WTC11 (cell line): ENCODE results near the gene ADH5. TPM values are rescaled to one million over a fixed set of nuclear protein-coding genes. Genes with fewer than 3 reads are reported as not detected.
"Not testable (repeated sequence)": the region's sequence is repeated elsewhere in the genome, so short reads cannot be mapped to it uniquely, and the experiment has no call there.

ENCODE experiments used
- ATAC-seq: fragments of 200-7000 bp; cut with Tn5 transposase; 2 replicates; pipeline ENCODE4 v1.10.0; 2021; ENCODE audit warnings: mild to moderate bottlenecking, moderate library complexity
- CTCF ChIA-PET: fragments of 300-600 bp; sonication (Branson Sonifier 250); formaldehyde crosslinking; loops from one replicate; lab custom pipeline; 2021; ENCODE audit warnings: antibody characterized with exemption; lab: Charles Lee
- POLR2A ChIA-PET: fragments of 350-600 bp; sonication (Branson Sonifier 250); formaldehyde crosslinking; loops from one replicate; lab custom pipeline; 2021; ENCODE audit warnings: antibody characterized with exemption; lab: Charles Lee
- DNase-seq: peaks from one replicate; pipeline ENCODE4 v3.0.0; 2021; ENCODE audit warnings: low spot score
- H3K27ac Mint-ChIP-seq: 2 replicates; pipeline ENCODE4 v1.8.0; 2021; ENCODE audit warnings: mixed read lengths
- H3K27me3 Mint-ChIP-seq: 2 replicates; pipeline ENCODE4 v1.8.0; 2021; ENCODE audit warnings: low read depth, mild to moderate bottlenecking, moderate library complexity, mixed read lengths
- H3K36me3 Mint-ChIP-seq: 2 replicates; pipeline ENCODE4 v1.8.0; 2021; ENCODE audit warnings: mixed read lengths
- H3K4me1 Mint-ChIP-seq: 2 replicates; pipeline ENCODE4 v1.8.0; 2022; ENCODE audit warnings: mixed read lengths
- H3K4me3 Mint-ChIP-seq: 2 replicates; pipeline ENCODE4 v1.8.0; 2021; ENCODE audit warnings: mild to moderate bottlenecking, moderate library complexity, mixed read lengths
- H3K9me3 Mint-ChIP-seq: 2 replicates; pipeline ENCODE4 v1.8.0; 2021; ENCODE audit warnings: mixed read lengths
- CREB1 ChIP-seq: sonication (generic); formaldehyde crosslinking; IDR thresholded peaks from 2 replicates; pipeline ENCODE4 v1.8.0; 2023; ENCODE audit warnings: mild to moderate bottlenecking, missing genetic modification reagents
- ELF4 ChIP-seq: sonication (generic); formaldehyde crosslinking; IDR thresholded peaks from 2 replicates; pipeline ENCODE4 v1.8.1; 2022; ENCODE audit warnings: low read depth, mild to moderate bottlenecking, moderate library complexity, missing genetic modification reagents
- FOXP1 ChIP-seq: sonication (generic); formaldehyde crosslinking; IDR thresholded peaks from 2 replicates; pipeline ENCODE4 v1.8.0; 2022; ENCODE audit warnings: missing genetic modification reagents, mild to moderate bottlenecking, moderate library complexity, borderline replicate concordance
- IRF2 ChIP-seq: sonication (generic); formaldehyde crosslinking; IDR thresholded peaks from 2 replicates; pipeline ENCODE4 v1.8.0; 2022; ENCODE audit warnings: low read depth, missing genetic modification reagents, borderline replicate concordance
- JAZF1 ChIP-seq: fragments of 250-450 bp; sonication (Bioruptor Pico); IDR thresholded peaks from 2 replicates; pipeline ENCODE4 v1.9.0; 2021; ENCODE audit warnings: moderate library complexity, mild to moderate bottlenecking, inconsistent platforms
- NFE2L1 ChIP-seq: sonication (generic); formaldehyde crosslinking; IDR thresholded peaks from 2 replicates; pipeline ENCODE4 v1.8.1; 2023; ENCODE audit warnings: missing genetic modification reagents
- NFYB ChIP-seq: sonication (generic); formaldehyde crosslinking; conservative IDR thresholded peaks from 2 replicates; pipeline ENCODE4 v1.8.0; 2022; ENCODE audit warnings: low read depth, missing genetic modification reagents
- NR1H2 ChIP-seq: sonication (generic); formaldehyde crosslinking; IDR thresholded peaks from 2 replicates; pipeline ENCODE4 v1.9.0; 2021; ENCODE audit warnings: mild to moderate bottlenecking, moderate library complexity, missing genetic modification reagents
- NR2C2 ChIP-seq: sonication (generic); formaldehyde crosslinking; IDR thresholded peaks from 2 replicates; pipeline ENCODE4 v1.8.0; 2022; ENCODE audit warnings: mild to moderate bottlenecking, missing genetic modification reagents
- PRRX2 ChIP-seq: fragments of 250-450 bp; sonication (Bioruptor Pico); IDR thresholded peaks from 2 replicates; pipeline ENCODE4 v1.8.0; 2021; ENCODE audit warnings: mild to moderate bottlenecking
- RELA ChIP-seq: sonication (generic); formaldehyde crosslinking; IDR thresholded peaks from 2 replicates; pipeline ENCODE4 v1.8.1; 2022; ENCODE audit warnings: missing genetic modification reagents, mild to moderate bottlenecking, borderline replicate concordance
- TEAD1 ChIP-seq: sonication (generic); formaldehyde crosslinking; IDR thresholded peaks from 2 replicates; pipeline ENCODE4 v1.8.0; 2022; ENCODE audit warnings: mild to moderate bottlenecking, missing genetic modification reagents
- ZNF121 ChIP-seq: sonication (generic); formaldehyde crosslinking; IDR thresholded peaks from 2 replicates; pipeline ENCODE4 v1.8.0; 2023; ENCODE audit warnings: missing genetic modification reagents
- total RNA-seq: library from RNA; stranded (reverse); gene quantifications from 3 replicates; pipeline ENCODE4 v1.2.3, GENCODE V29; 2021
- TF ChIP-seq, protein P1 (sequence below): fragments of 250-450 bp; sonication (Bioruptor Pico); IDR thresholded peaks from 2 replicates; pipeline ENCODE4 v1.9.0; 2021; ENCODE audit warnings: mild to moderate bottlenecking
- TF ChIP-seq, protein P2 (sequence below): sonication (generic); formaldehyde crosslinking; IDR thresholded peaks from 2 replicates; pipeline ENCODE4 v1.8.0; 2022; ENCODE audit warnings: mild to moderate bottlenecking, missing genetic modification reagents
- TF ChIP-seq, protein P3 (sequence below): sonication (generic); formaldehyde crosslinking; IDR thresholded peaks from 2 replicates; pipeline ENCODE4 v1.8.0; 2023; ENCODE audit warnings: missing genetic modification reagents, mild to moderate bottlenecking, borderline replicate concordance

ADH5 gene
- total RNA-seq, 1 experiment from 2014 or later = 244 TPM

DNA sequence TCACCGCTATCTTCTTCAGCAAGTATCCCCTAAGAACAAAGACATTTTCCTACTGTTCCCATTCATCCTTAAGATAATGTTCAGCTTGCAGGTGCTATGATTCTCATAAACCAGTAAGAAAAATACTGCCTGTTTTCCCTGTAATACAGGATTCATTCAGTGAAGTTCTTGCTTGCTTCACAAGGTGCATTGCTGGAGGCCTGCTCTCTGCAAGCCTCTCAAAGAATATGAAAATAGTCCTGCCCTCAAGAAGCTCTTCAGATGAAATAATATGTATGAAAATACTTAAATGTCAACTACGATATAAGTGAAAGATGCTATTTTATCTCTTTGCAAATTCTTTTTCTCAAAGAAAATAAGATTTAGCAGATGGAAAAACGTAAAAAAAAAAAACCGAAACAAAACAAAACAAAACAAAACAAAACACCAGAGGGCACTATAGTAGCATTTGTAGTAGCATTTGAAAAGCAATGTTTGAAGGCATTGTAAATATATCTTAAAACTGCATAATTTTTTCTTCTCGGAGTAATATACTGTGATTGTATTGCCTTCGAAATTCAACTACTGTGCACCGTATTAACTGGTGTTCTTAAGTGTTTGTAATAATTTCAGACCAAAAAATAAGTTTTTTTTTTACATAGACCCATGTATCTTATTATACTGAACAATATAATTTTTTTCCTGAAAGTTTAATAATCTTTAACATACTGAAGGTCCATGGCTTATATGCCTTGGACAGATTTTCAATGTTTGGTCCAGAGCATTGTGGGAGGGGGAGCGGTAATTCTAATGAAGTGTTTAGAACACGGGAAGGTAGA, 29.5 kb upstream of the ADH5 start (continued):
- TF ChIP-seq IRF2 (CRISPR knock-in tag) (no peak), NR1H2 (CRISPR knock-in tag) (no peak), NR2C2 (CRISPR knock-in tag) (no peak), RELA (CRISPR knock-in tag) (no peak), TEAD1 (CRISPR knock-in tag) (no peak), NFE2L1 (CRISPR knock-in tag) (no peak)
- TF ChIP-seq, protein P1, sequence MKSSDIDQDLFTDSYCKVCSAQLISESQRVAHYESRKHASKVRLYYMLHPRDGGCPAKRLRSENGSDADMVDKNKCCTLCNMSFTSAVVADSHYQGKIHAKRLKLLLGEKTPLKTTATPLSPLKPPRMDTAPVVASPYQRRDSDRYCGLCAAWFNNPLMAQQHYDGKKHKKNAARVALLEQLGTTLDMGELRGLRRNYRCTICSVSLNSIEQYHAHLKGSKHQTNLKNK (CRISPR knock-in tag) = no peak

DNA sequence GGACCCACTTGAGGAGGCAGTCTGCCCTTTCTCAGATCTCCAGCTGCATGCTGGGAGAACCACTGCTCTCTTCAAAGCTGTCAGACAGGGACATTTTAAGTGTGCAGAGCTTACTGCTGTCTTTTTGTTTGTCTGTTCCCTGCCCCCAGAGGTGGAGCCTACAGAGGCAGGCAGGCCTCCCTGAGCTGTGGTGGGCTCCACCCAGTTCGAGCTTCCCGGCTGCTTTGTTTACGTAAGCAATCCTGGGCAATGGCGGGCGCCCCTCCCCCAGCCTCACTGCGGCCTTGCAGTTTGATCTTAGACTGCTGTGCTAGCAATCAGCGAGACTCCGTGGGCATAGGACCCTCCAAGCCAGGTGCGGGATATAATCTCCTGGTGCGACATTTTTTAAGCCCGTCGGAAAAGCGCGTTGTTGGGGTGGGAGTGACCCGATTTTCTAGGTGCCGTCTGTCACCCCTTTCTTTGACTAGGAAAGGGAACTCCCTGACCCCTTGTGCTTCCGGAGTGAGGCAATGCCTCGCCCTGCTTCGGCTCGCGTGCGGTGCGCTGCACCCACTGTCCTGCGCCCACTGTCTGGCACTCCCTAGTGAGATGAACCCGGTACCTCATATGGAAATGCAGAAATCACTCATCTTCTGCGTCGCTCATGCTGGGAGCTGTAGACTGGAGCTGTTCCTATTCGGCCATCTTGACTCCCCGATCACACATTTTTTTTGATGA, 28.7 kb upstream of the ADH5 start:
- CTCF ChIA-PET, H3K4me3 Mint-ChIP-seq, DNase-seq, ATAC-seq, H3K27ac Mint-ChIP-seq, POLR2A ChIA-PET, H3K27me3 Mint-ChIP-seq: not testable (repeated sequence)
- H3K4me1 Mint-ChIP-seq = peaks cover 13% of the 10 kb centered on the region
- peaks cover 16% of the 10 kb centered on the region for H3K36me3 Mint-ChIP-seq
- H3K9me3 Mint-ChIP-seq = peaks cover 21% of the 10 kb centered on the region

DNA sequence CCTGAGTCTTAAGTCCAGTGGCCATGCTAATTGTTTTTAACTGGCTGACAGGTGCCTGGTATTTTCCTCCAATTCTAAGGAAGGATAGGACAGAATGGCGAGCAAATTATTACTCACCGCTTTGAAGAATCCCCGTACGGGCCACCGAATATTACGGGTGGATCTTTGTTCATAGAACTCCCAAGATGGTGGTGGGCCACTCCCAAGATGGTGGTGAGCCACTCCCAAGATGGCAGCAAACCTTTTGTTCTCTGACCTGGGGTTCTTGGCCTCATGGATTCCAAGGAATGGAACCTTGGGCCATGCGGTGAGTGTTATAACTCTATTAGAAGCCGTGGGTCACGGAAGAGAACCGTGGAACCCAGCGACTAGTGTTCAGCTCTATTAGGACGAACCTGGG, 20.7 kb upstream of the ADH5 start:
- H3K4me3 Mint-ChIP-seq, CTCF ChIA-PET, ATAC-seq, DNase-seq, H3K27me3 Mint-ChIP-seq, H3K4me1 Mint-ChIP-seq, POLR2A ChIA-PET, H3K27ac Mint-ChIP-seq, H3K36me3 Mint-ChIP-seq: not testable (repeated sequence)
- peaks cover 12% of the 10 kb centered on the region for H3K9me3 Mint-ChIP-seq

DNA sequence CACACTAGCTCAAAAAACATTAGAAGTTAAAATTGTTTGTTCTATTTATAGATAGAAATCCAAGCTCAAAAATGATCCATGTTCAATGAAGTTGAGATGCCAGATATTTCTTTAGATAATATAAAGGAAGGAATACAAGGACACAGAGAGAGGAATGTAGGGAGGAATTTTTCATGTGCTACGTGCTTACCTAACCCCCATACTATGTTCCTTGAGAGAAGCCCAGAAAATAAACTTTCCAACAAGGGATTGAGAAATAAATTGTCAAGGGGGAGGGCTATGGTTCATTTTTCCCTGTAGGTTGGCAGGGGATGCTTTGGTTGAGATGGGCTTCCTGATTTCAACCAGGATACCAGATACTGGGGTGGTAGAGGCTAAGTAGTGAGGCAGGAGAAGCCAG, 15.6 kb upstream of the ADH5 start:
- no peaks in the 10 kb centered on the region; the same call in 1 of the 2 replicates for H3K27me3 Mint-ChIP-seq
- TF ChIP-seq FOXP1 (CRISPR knock-in tag) (no peak), JAZF1 (CRISPR knock-in tag) (no peak), PRRX2 (CRISPR knock-in tag) (no peak), CREB1 (CRISPR knock-in tag) (no peak), NFYB (CRISPR knock-in tag) (no peak), ZNF121 (CRISPR knock-in tag) (no peak), ELF4 (CRISPR knock-in tag) (no peak)
- TF ChIP-seq, protein P2, sequence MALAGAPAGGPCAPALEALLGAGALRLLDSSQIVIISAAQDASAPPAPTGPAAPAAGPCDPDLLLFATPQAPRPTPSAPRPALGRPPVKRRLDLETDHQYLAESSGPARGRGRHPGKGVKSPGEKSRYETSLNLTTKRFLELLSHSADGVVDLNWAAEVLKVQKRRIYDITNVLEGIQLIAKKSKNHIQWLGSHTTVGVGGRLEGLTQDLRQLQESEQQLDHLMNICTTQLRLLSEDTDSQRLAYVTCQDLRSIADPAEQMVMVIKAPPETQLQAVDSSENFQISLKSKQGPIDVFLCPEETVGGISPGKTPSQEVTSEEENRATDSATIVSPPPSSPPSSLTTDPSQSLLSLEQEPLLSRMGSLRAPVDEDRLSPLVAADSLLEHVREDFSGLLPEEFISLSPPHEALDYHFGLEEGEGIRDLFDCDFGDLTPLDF (CRISPR knock-in tag) = no peak
- TF ChIP-seq, protein P3, sequence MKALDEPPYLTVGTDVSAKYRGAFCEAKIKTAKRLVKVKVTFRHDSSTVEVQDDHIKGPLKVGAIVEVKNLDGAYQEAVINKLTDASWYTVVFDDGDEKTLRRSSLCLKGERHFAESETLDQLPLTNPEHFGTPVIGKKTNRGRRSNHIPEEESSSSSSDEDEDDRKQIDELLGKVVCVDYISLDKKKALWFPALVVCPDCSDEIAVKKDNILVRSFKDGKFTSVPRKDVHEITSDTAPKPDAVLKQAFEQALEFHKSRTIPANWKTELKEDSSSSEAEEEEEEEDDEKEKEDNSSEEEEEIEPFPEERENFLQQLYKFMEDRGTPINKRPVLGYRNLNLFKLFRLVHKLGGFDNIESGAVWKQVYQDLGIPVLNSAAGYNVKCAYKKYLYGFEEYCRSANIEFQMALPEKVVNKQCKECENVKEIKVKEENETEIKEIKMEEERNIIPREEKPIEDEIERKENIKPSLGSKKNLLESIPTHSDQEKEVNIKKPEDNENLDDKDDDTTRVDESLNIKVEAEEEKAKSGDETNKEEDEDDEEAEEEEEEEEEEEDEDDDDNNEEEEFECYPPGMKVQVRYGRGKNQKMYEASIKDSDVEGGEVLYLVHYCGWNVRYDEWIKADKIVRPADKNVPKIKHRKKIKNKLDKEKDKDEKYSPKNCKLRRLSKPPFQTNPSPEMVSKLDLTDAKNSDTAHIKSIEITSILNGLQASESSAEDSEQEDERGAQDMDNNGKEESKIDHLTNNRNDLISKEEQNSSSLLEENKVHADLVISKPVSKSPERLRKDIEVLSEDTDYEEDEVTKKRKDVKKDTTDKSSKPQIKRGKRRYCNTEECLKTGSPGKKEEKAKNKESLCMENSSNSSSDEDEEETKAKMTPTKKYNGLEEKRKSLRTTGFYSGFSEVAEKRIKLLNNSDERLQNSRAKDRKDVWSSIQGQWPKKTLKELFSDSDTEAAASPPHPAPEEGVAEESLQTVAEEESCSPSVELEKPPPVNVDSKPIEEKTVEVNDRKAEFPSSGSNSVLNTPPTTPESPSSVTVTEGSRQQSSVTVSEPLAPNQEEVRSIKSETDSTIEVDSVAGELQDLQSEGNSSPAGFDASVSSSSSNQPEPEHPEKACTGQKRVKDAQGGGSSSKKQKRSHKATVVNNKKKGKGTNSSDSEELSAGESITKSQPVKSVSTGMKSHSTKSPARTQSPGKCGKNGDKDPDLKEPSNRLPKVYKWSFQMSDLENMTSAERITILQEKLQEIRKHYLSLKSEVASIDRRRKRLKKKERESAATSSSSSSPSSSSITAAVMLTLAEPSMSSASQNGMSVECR (CRISPR knock-in tag) = no peak
- TF ChIP-seq, all 79 proteins: peak for 0
- H3K4me1 Mint-ChIP-seq = peaks cover 9% of the 10 kb centered on the region
- ChIA-PET POLR2A (no interaction called here), CTCF (no interaction called here)
- peaks cover 15% of the 10 kb centered on the region for H3K36me3 Mint-ChIP-seq
- DNase-seq (no peak), ATAC-seq (no peak)
- peaks cover 20% of the 10 kb centered on the region for H3K9me3 Mint-ChIP-seq
- no peak overlapping the region for H3K4me3 Mint-ChIP-seq
- no peak overlapping the region for H3K27ac Mint-ChIP-seq
